ENCODE data around the gene IL5RA. TPM values are rescaled to one million over a fixed set of nuclear protein-coding genes. Genes with fewer than 3 reads are reported as not detected.

The IL5RA gene
- total RNA-seq, 1 donor from 2014 or later = not detected

GRCh38 chr3:3109407-3110298 lies 521 bp downstream of the IL5RA start:
- DNase-seq (ENCODE audit: low read depth) = no peak

DNA sequence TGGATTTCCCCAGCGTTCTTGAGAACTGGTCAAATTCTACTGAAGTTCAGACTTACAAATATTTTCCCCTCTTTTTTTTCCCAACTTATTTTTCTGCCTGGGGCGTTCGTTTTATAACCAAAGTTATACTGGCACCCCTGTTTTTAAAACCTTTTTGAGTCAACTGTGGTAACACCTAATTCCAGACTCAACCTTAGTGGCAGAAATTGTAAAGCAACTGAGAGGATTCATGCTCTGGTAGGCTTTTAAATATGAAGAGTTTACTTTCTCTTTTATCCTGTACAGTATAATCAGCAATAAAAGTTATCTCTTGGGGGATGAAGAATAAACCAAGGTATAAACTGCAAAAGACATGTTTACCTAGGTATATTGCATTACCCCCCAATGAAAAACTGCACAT lies 2.3 kb downstream of the IL5RA start:
- no peak for DNase-seq (ENCODE audit: low read depth)

DNA sequence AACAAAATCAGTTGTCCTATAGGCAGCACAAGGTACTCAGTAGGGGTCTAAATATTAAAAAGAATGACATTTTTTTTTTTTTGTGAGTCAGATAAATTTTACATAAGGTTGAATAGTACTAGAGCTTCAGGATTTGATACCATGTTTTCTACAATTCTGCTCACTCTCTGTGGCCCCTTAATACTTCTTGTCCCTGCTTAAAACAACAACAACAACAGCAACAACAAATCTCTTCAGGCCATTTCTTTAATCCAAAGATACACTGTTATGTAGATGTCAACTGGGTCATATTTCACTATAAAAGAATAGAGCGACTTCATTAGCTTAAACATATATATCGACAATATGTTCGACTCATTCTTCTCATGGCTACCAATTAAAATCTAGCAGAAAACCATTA lies 3.0 kb downstream of the IL5RA start:
- no peak for DNase-seq (ENCODE audit: low read depth)

DNA sequence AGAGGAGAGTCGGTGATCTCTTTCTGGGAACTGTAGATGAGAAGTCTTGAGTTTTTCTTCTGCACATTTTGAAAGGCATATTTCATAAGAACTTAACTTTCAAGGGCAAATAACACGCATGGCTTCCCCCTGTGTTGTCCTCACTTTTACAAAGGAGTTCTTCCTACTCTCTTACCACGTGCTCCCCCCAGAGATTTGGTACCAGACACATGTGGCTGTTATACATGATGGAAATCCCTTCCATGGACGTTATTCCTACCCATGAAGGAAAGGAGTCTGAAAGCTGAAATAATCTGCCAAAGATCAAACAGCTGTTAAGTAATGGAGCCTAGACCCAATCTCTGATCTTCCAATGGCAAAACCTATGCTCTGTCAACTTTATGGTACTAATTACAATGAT lies 4.4 kb downstream of the IL5RA start:
- no peak for DNase-seq (ENCODE audit: low read depth)

- DNase-seq (ENCODE audit: low read depth) = no peak
Observed at GRCh38 chr3:3105246-3105645, 4.9 kb downstream of the IL5RA start.

DNA sequence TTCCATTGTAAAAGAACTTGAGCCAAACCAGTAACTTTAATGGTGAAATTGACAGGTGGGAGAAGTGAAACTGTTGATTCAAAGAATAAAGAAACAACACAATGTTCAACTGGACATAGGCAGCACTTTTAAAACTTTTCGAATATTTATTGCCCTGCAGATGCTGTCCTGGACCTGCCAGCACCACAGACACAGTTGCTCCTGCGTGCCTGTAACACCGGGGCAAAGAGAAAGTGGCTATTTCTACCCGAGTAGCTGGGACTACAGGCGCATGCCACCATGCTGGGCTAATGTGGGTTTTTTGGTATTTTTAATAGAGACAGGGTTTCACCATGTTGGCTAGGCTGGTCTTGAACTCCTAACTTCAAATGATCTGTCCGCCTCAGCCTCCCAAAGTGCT lies 7.4 kb downstream of the IL5RA start:
- no peak for DNase-seq (ENCODE audit: low read depth)

DNA sequence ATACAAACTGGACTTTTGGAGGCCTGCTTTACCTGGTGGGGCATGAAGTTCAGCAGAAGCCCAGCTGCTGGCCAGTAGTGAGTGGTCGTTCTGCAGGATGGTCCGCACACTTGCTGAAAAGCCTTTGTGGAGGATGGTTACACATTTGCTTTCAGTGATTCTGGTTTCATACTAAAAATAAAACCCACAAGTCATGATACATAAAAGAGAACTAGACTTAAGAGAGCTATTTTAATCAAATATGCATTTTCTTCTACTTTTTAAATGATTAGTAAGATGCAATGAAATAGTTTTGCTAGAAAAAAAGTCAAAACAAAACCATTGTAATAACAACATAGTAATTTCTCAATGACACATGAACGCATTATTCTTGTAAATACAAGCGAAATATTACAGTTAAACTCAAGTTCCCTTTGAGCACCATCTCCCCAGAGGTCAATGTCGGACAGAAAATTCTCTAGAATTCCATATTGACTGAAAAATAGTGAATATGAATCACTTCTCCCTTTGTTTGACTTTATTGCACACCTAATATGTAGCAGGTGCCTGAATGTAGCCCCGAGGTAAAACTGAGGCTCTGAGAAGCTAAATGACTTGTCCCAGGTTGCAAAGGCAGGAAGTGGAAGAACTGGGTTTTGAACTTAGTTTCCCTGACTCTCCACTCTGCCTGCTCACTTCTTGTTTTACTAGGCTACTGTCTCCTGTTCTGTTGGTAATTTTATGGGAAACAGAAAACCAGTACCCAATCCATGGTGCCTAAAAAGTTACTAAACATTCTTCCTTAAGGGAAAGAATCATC lies 8.3 kb downstream of the IL5RA start:
- no peak for DNase-seq (ENCODE audit: low read depth)

GRCh38 chr3:3097958-3098357 lies 12.2 kb downstream of the IL5RA start:
- DNase-seq (ENCODE audit: low read depth) = no peak

DNA sequence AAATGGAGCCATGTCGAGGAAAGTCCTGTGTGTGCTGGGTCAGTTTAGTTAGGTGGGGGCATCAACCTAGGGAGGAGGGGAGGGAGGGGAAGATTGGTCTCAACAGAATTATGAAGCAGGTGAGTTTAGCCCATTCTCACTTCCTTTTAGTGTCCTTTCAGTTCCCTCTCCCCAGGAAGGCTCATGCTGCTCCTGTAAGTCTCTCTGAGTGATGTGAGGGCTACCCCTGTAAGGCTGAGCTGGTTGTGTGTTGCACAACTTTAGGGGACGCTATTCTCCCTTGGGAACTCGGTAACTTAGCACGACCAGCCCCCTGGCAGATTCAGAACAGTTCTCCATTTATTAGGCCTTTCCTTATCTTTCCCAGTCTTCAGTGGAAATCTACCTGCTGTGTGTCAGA lies 21.2 kb downstream of the IL5RA start:
- DNase-seq (ENCODE audit: low read depth) = no peak

- no peak for DNase-seq (ENCODE audit: low read depth)
Observed at GRCh38 chr3:3087716-3088465, 22.3 kb downstream of the IL5RA start.

DNA sequence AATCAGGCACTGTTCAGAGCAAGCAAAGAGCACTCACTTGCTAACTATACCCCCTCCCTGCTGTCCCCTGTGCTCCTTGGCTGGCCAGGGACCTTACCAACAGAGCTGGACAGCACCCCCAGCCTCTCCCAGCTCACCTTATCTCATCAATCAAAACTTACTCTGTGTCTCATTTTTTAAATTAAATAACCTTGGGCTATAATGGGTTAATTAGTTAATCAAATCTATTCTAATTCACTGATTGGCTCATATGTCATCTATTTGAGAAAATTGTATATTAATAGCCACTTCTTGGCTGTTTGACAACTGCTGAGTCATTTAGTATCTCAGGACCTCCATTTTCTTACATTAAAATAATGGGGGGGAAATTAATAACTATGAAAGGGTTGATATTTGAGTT lies 22.9 kb downstream of the IL5RA start:
- DNase-seq (ENCODE audit: low read depth) = no peak

DNA sequence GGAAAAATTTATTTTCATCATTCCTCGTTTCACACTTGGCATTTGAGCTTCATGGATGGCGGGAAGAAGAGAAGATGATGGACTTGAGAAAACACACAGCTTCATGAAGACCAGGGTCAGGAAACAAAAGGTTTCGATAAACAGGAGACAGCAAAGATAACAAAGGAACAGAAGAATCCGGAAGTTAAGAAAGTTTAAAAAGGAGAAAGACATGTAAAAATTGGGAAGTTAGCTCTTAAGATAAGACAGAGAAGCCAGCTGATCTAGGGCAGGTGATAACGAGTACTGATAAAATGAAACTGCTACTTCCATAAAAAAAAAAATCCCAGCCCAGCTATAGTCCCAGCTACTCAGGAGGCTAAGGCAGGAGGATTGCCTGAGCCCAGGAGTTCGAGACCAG lies 23.9 kb downstream of the IL5RA start:
- no peak for DNase-seq (ENCODE audit: low read depth)

GRCh38 chr3:3085782-3086181 lies 24.4 kb downstream of the IL5RA start:
- DNase-seq (ENCODE audit: low read depth) = no peak

- no peak for DNase-seq (ENCODE audit: low read depth)
Observed at GRCh38 chr3:3084890-3085289, 25.3 kb downstream of the IL5RA start.

DNA sequence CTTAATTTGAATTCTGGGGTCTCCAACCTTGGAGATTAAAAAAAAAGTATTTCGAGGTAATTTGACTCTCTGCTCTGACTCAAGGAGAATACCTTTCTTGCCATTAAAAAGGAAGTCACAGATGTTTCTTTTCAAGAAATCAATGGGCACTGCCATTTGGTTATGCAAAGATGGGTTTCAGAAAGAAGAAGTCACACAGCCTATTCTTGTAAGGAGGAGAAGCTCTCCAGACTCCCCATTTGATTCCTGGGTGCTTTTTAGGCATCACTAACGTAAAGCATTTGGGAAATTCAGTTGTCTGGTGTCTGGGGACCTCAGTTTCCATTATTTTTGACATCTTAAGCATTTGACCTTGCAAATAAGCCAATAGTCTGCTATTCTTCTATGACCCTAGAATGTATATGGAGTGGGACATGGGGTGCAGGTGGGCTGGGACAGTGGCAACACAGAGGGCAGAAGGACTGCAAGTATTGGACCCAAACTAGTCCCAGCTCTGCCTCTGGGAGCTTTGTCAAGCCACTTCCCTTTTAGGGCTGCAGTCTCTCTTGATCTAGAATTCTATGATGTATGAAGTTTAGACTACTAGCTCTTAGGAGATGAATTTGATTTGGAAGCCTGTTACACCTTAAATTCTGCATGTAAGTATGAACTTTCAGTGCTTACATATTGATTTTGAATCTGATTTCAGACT lies 27.8 kb downstream of the IL5RA start:
- no peak for DNase-seq (ENCODE audit: low read depth)

DNA sequence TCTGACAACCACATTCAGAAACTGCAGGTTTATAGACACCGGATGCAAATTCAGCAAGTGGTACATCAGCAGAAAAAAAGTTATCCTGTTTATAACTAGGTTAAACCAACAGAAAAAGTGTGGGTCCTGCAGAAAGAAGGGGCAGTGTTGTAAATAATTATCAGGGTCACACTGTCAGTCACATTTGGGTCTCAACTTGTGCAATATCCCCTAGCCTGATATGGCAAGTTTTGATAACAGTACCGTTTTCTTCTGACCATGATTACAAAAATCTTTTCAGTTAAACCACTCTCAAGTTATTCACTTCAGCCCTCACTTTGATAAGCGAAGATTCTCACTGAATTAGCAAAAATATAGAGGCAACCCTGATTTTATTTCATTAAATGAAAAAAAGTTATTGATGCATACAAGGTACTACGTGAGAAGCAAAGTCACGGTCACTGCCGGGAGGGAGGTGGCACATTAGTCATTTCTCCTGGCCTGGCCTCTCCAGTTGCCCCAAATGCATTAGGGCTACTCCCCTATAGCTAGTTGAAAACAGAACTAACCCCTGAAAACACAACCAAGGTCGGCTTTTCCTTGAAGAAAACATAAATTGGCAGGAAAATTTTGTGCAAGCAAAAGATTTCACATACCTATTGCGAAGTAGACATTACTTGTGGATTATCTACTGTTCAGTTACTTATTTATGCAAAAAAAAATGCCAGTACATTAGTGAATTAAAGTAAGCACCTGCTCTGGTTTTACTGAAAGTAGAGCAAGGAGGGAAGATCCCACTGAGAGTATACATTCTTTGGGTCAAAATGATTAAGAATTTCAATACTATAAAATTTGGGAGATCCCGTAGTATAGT lies 28.6 kb downstream of the IL5RA start:
- DNase-seq (ENCODE audit: low read depth) = no peak

DNA sequence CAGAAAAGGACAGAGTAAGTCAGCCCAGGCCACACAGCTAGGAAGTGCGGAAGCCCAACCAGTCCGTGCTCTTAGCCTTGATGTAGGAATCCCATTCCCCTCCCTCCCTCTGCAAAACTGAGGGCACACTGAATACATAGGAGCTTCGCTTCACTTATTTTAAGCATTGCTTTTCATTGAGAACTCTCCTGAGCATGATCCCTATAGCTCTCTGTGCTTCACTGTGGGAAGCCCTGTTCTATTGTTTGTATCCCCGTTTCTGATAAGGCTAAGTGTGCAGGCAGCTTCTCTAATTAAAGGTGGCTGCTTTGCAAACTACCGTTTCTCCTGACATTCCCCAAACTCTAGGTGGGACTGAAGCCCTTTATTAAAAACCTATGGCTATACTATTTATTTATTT lies 29.9 kb downstream of the IL5RA start:
- DNase-seq (ENCODE audit: low read depth) = no peak

DNA sequence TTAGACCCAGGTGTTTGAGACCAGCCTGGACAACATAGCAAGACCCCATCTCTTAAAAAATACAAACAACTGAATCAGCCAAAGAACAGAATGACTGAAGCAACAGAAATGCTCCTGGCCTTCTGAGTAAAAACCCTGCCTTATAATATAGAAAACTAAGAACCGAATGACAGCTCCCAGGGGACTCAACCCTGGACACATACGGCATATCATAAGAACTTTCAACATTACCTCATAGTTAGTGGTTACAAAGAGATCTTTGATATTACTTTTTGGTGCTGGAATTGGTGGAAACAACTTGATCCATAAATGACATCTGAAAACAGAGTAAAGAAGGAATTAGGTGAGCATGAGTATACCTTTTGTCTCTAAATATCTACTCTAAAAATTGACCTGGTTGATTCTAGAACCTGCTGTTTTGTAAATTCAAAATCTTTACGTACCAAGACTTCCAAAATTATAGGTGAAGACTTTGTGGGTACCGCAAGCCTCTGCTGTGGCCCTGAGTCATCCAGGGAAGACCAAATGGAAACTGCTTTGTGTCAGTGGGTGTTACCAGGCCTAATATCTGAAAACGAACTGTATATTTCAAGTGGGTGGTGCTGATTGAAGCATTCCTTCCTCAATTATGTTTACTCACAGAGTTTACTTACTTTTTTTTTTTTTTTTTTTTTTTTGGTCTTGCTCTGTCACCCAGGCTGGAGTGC lies 35.5 kb downstream of the IL5RA start:
- DNase-seq (ENCODE audit: low read depth) = no peak

GRCh38 chr3:3071136-3071535 lies 39.0 kb downstream of the IL5RA start:
- no peak for DNase-seq (ENCODE audit: low read depth)

- DNase-seq (ENCODE audit: low read depth) = no peak
Observed at GRCh38 chr3:3069723-3070122, 40.5 kb downstream of the IL5RA start.

Measured in myocyte (in vitro differentiated cells).